ENCODE data around the gene FLT3LG.
A peak's percentile ranks its signal among the peaks of the same experiment; 100 is the strongest.

- TF ChIP-seq CTCF (IDR thresholded peaks at IDR 0.05) (peak; percentile 16; the same call in 1 of the 2 replicates), ZFX (IDR thresholded peaks at IDR 0.05; ENCODE audit: borderline replicate concordance) (no peak)
Measured at GRCh38 chr19:49524812-49525455, 50.9 kb downstream of the FLT3LG start.
